ENCODE data around the gene RAE1.

DNA sequence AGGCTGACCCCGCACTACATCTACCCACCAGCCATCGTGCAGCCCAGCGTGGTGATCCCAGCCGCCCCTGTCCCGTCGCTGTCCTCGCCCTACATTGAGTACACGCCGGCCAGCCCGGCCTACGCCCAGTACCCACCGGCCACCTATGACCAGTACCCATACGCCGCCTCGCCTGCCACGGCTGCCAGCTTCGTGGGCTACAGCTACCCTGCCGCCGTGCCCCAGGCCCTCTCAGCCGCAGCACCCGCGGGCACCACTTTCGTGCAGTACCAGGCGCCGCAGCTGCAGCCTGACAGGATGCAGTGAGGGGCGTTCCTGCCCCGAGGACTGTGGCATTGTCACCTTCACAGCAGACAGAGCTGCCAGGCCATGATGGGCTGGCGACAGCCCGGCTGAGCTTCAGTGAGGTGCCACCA is 56.5 kb downstream of the RAE1 start:
- TF ChIP-seq, protein P1, sequence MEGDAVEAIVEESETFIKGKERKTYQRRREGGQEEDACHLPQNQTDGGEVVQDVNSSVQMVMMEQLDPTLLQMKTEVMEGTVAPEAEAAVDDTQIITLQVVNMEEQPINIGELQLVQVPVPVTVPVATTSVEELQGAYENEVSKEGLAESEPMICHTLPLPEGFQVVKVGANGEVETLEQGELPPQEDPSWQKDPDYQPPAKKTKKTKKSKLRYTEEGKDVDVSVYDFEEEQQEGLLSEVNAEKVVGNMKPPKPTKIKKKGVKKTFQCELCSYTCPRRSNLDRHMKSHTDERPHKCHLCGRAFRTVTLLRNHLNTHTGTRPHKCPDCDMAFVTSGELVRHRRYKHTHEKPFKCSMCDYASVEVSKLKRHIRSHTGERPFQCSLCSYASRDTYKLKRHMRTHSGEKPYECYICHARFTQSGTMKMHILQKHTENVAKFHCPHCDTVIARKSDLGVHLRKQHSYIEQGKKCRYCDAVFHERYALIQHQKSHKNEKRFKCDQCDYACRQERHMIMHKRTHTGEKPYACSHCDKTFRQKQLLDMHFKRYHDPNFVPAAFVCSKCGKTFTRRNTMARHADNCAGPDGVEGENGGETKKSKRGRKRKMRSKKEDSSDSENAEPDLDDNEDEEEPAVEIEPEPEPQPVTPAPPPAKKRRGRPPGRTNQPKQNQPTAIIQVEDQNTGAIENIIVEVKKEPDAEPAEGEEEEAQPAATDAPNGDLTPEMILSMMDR (IDR thresholded peaks at IDR 0.05) = no peak
- TF ChIP-seq POLR2A (IDR thresholded peaks at IDR 0.05) (no peak), POLR2AphosphoS5 (IDR thresholded peaks at IDR 0.05) (no peak)

Measured in breast epithelium (tissue), 3 donors.